ENCODE data around the gene SCNN1B.

- TF ChIP-seq CTCF (IDR thresholded peaks at IDR 0.05) (no peak), POLR2A (IDR thresholded peaks at IDR 0.05) (no peak), POLR2AphosphoS5 (IDR thresholded peaks at IDR 0.05) (no peak)
Measured at GRCh38 chr16:23371368-23371767, 69.3 kb downstream of the SCNN1B start.

Data from breast epithelium (tissue), 3 donors.